IPS-NIHi7 (cell line): Measurements from ENCODE around the gene UBASH3A.

Experiments
- DNase-seq: peaks from one replicate; pipeline ENCODE4 v3.0.0; 2012; ENCODE audit warnings: mixed read lengths; ENCODE audit errors: extremely low spot score

UBASH3A gene

DNA sequence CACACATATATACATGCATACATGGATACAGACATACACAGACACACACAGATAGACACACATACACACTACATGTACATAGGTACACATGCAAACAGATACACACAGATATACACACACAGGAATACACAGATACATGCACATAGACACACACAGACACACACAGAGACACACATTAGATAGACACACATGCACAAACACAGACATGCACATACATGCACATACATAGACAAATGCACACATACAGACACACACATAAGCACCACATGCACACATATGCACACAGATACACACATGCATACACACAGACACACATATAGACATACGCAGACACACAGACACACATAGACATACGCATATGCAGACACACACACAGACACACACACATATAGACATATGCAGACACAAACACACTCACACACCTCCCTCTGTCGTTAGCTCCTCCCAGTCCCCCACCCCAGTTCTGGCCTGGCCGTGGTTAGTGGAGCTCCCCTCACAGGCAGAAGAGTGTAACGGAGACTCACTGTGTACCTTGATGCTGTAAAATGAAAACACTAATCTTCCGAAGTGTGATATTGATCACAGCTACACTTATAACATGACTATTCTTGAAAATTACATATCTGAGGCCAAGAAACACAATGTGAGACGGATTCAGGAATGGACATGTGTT, 7.6 kb downstream of the UBASH3A start:
- DNase-seq = peak; percentile 65

GRCh38 chr21:42411891-42412635, 8.4 kb downstream of the UBASH3A start:
- DNase-seq = no peak

- no peak for DNase-seq
Observed at GRCh38 chr21:42412636-42412933, 8.9 kb downstream of the UBASH3A start.

GRCh38 chr21:42413093-42413492, 9.4 kb downstream of the UBASH3A start:
- no peak for DNase-seq

DNA sequence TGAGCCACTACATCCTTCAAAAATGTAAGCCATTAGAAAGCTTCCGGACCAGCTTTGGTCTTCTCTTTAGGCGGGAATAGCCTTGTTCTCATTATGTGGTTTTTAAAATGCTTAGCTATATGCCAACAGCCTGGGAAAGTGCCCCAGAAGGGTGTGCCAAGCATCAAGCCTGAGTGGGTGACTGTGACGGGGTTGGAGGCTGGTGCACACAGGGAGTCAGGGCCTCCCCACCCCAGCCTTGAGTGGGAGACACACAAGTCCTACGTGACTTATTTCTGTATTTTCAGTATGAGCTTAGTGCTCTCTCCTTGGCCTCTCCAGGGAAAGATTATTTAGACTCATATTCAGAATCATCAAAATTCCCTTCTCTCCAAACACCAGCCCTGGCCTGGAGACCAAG, 9.8 kb downstream of the UBASH3A start:
- DNase-seq = no peak

DNA sequence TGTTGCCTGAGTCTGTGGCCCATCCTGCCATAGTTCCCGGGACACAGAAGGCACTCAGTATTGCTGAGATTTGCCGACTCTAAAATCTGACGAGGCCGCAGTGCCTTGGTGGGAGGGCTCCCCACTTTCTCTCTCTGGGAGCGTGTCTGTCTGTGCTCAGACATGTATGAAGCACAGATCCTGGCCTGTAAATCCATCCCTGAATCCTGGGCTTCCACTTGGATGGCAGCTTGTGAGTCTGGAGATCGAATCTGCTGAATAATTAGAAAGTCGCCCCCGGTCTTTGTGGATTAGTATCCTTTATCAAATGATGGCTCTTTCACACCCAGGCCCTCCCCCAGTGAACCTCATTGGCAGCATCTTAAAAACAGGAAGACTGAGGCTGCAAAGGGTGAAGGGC, 10.4 kb downstream of the UBASH3A start:
- DNase-seq = no peak

GRCh38 chr21:42414553-42414927, 10.8 kb downstream of the UBASH3A start:
- DNase-seq = no peak

DNA sequence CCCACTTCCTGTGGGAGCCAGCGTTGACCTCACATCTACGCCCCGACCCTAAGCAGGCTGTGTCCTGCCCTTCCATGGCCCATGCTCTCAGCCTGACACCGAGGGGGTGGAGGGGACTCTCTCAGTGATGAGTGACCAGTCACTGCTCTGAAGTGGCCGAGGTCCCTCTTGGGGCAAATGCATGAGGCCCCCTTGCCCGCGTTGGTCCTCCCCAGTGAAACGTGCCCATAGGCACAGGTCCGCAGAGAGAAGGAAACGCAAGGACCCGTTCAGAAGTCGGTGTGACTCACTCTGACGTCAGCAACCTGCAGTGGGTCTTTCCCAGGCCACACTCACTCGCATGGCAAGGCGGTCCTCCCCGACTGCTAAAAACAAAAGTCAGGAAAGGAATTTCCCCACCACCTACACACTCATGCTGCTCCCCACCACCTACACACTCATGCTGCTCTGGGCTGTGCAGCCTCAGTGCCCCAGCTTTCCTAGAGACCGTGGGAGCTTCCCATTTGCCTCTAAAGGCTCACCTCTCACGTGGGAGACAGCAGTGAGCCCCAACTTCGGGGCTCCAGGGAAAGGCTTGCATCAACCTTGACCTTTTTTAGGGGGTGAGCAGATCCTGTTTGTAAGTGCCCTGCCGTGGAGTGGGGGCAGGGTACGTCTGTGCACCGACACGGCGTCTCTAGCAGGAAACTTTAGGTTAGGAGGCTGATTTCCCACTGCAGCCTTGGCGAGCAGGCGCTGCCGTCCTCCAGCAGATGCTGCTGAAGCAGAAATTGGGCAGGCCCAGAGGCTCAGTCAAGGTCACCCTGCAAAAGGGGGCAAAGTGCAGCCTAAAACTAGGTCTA, 11.4 kb downstream of the UBASH3A start:
- peak; percentile 46 for DNase-seq

GRCh38 chr21:42417533-42417932, 13.8 kb downstream of the UBASH3A start:
- no peak for DNase-seq

GRCh38 chr21:42418886-42419285, 15.2 kb downstream of the UBASH3A start:
- DNase-seq = no peak

GRCh38 chr21:42419845-42420244, 16.1 kb downstream of the UBASH3A start:
- DNase-seq = no peak

DNA sequence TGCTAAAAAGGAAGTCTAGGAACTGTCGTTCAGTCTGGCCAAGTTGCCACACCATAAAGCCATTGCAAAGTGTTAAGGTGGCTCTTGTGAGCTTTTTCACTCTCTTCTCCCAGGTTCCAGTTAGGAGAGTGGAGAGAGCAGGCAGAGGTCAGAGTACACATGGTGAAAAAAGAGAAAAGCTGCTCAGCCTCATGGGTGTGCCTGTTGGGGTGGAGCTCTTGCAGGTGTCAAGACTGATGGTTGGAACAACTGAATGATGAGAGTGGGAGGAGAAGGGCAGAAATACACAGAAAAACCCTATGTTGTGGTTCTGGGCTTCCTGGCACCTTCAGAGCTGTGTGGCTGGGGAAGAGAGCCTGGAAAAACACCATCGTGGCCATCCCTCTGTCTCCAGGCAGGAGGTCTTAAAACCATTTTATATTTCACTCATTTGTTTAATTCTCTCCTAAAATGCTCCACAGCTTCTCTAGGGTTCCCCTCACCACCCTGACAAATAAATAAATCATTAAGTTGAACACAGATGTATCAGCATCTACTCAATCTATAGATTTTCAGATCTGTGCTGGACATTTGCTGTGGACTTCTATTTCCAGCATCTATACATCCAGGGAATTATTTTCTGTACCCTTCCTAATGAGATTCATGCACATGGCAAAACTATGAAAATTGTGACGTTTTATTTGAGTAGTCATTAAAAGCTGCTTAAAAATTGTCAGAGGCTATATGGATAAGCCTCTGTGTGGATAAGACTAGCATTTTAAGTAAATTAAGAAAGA, 17.5 kb downstream of the UBASH3A start:
- DNase-seq = no peak

- DNase-seq = no peak
Observed at GRCh38 chr21:42423197-42423675, 19.5 kb downstream of the UBASH3A start.

DNA sequence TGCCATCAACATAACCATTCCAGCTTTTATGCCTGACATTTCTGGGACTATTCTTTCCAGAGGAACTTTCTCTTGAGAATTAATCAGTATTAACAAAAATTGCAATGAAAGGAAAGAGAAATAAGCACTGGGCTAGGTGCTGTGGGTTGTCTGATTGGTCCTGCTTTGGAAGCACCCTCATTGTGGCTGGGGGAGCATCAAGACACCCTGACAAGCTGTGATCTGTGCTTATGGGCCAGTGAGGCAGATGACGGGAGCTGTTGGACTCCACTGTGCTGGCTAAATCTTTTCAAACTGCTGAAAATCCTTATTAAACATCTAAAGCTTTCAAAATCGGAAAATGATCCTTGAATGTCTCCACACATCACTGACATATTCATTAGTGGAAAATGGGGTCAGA, 20.0 kb downstream of the UBASH3A start:
- no peak for DNase-seq

GRCh38 chr21:42424914-42425541, 21.3 kb downstream of the UBASH3A start:
- DNase-seq = no peak

DNA sequence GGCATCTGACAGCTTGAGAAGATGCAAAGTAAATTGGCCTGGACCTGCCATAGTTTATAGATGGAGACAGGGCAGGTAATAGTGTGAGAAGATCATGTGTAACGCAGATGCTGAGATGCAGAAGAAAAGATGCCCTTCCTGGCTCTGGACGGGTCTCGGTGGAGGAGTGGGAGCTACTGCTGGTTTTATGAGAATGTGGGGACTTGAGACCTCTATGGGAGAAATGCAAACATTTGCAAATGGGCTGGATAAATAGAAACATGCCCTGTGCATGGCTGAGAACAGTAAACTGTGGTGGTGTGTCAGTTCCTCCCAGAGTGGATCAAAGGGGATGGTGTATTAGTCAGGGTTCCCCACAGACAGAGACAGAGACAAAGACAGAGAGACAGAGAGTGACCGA, 21.9 kb downstream of the UBASH3A start:
- no peak for DNase-seq

GRCh38 chr21:42426424-42426823, 22.7 kb downstream of the UBASH3A start:
- DNase-seq = no peak

DNA sequence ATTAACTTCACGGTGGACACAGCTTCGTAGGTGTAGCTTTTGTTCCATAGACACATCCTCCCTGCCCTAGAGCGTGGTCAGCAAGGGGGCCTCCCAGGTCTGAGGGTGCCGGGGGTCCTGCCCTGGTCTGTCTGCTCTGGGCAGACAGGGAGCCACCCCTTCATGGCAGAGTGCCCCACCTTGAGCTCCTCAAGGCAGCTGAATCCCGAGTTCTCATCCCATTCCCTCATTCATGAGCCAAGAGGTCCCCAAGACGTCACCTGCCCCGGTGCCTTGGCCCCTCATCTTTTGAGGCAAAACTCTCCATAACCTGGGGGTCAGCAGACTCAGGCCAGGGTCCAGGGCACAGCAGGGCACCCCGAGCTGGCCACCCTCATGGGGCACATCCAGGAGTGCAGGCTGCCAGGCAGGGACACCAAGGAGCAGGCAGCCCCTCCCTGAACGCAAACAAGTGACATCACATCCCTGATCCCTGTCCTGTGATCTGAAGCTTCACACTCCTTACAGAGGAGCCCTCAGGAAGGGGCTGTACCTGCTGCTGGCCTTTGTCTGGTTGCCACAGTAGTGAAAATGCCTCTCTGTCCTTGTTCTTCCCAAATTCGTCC, 23.3 kb downstream of the UBASH3A start:
- DNase-seq = no peak

DNA sequence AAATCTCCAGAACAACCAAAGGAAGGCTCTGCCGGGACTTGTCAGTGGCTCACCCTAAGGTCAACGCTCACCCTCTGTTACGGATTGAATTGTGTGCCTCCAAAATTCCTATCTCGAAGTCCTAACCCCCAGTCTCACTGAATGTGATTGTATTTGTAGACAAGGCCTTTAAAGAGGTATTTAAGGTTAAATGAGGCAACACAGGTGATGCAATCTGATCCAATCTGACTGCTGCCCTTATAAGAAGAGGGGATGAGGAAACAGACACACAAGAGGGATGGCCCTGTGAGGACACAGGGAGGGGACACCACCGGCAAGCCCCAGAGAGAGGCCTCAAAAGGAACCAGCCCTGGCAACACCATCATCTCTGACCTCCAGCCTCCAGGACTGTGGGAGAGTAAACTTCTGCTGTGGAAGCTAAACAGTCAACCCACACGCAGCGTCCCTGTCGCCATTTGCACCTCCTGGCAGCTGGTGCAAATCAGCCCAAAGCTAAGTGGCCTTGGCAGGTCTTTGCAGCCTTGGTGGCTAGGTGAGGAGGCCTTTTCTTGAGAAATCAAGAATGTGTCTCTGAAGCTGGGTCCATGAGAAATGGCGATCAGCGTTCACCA, 24.2 kb downstream of the UBASH3A start:
- no peak for DNase-seq

- DNase-seq = no peak
Observed at GRCh38 chr21:42429021-42429420, 25.3 kb downstream of the UBASH3A start.

- DNase-seq = peak; percentile 52
Observed at GRCh38 chr21:42429856-42430255, 26.2 kb downstream of the UBASH3A start.
